HepG2 (cell line): Measurements from ENCODE around the gene DCTN2. TPM values are rescaled to one million over a fixed set of nuclear protein-coding genes. Genes with fewer than 3 reads are reported as not detected.

ENCODE experiments used
- FOSL2 ChIP-seq: sonication (generic); formaldehyde crosslinking; IDR thresholded peaks from 2 replicates; pipeline ENCODE4 v1.4.0; 2020; ENCODE audit warnings: missing genetic modification reagents
- GPN1 ChIP-seq: sonication (generic); formaldehyde crosslinking; IDR thresholded peaks from 2 replicates; pipeline ENCODE4 v1.5.1; 2020; ENCODE audit warnings: missing genetic modification reagents, borderline replicate concordance
- LCORL ChIP-seq, 2 experiments: fragments of 450-650 bp in 1 of 2; sonication (generic) in 1 of 2; formaldehyde crosslinking in 1 of 2; IDR thresholded peaks; 2 replicates each; pipeline versions ENCODE4 v1.5.0 to v1.6.1; 2017 to 2020; ENCODE audit warnings: antibody characterized with exemption in 1 of 2, missing genetic modification reagents in 1 of 2
- MAZ ChIP-seq, 2 experiments: sonication (generic) in 1 of 2; formaldehyde crosslinking in 1 of 2; IDR thresholded peaks; 2 replicates each; pipeline versions ENCODE4 v1.5.0 to v1.6.1; 2012 to 2020; ENCODE audit warnings: low read depth in 2 of 2, mild to moderate bottlenecking in 2 of 2, borderline replicate concordance in 1 of 2, improper control_type of control experiment in 1 of 2, low read length in 1 of 2, missing genetic modification reagents in 1 of 2, moderate library complexity in 1 of 2
- MIER3 ChIP-seq: IDR thresholded peaks from 2 replicates; pipeline ENCODE4 v1.6.1; 2016; ENCODE audit warnings: missing compliant biosample characterization, borderline replicate concordance
- MTERF4 ChIP-seq: sonication (generic); formaldehyde crosslinking; IDR thresholded peaks from 2 replicates; pipeline ENCODE4 v1.8.0; 2023; ENCODE audit warnings: mild to moderate bottlenecking, missing genetic modification reagents
- RBFOX2 ChIP-seq: fragments of 200-400 bp; formaldehyde crosslinking; IDR thresholded peaks from 2 replicates; pipeline ENCODE4 v1.6.1; 2017; ENCODE audit warnings: low read depth, mild to moderate bottlenecking, low read length
- REPIN1 ChIP-seq: sonication (generic); formaldehyde crosslinking; IDR thresholded peaks from 2 replicates; pipeline ENCODE4 v1.8.0; 2022; ENCODE audit warnings: missing genetic modification reagents, low read depth, mild to moderate bottlenecking, borderline replicate concordance
- SALL2 ChIP-seq: sonication (generic); formaldehyde crosslinking; IDR thresholded peaks from 2 replicates; pipeline ENCODE4 v1.8.1; 2023; ENCODE audit warnings: mild to moderate bottlenecking, missing genetic modification reagents, inconsistent platforms
- SRSF1 ChIP-seq: fragments of 200-400 bp; formaldehyde crosslinking; optimal IDR thresholded peaks from 2 replicates; pipeline ENCODE3; 2017; ENCODE audit warnings: mild to moderate bottlenecking, low read depth, low read length, moderate library complexity
- SRSF4 ChIP-seq: fragments of 200-400 bp; formaldehyde crosslinking; IDR thresholded peaks from one replicate; pipeline ENCODE4 v1.6.1; 2018; ENCODE audit warnings: mild to moderate bottlenecking, low read depth, low read length, moderate library complexity; ENCODE audit not compliant: poor library complexity, severe bottlenecking
- STAT6 ChIP-seq: sonication (generic); formaldehyde crosslinking; IDR thresholded peaks from 2 replicates; pipeline ENCODE4 v1.4.0; 2020; ENCODE audit warnings: missing genetic modification reagents, mild to moderate bottlenecking, borderline replicate concordance
- THAP11 ChIP-seq: IDR thresholded peaks from 2 replicates; pipeline ENCODE4 v1.6.1; 2016; ENCODE audit warnings: missing biosample characterization, missing genetic modification reagents
- TMF1 ChIP-seq: sonication (generic); formaldehyde crosslinking; IDR thresholded peaks from 2 replicates; pipeline ENCODE4 v1.8.1; 2022; ENCODE audit warnings: low read depth, missing genetic modification reagents
- ZEB1 ChIP-seq: IDR thresholded peaks from 2 replicates; pipeline ENCODE4 v1.6.1; 2012; ENCODE audit warnings: mild to moderate bottlenecking, low read depth, inconsistent platforms; ENCODE audit not compliant: insufficient replicate concordance
- ZFP36L1 ChIP-seq: sonication (generic); formaldehyde crosslinking; IDR thresholded peaks from 2 replicates; pipeline ENCODE4 v1.8.0; 2022; ENCODE audit warnings: mild to moderate bottlenecking, missing genetic modification reagents, moderate library complexity
- ZNF160 ChIP-seq: sonication (generic); formaldehyde crosslinking; IDR thresholded peaks from 2 replicates; pipeline ENCODE4 v1.8.0; 2022; ENCODE audit warnings: mild to moderate bottlenecking, inconsistent platforms, missing genetic modification reagents
- ZNF430 ChIP-seq: sonication (generic); formaldehyde crosslinking; IDR thresholded peaks from 2 replicates; pipeline ENCODE4 v1.9.0; 2021; ENCODE audit warnings: mild to moderate bottlenecking, missing genetic modification reagents
- ZNF446 ChIP-seq: sonication (generic); formaldehyde crosslinking; IDR thresholded peaks from 2 replicates; pipeline ENCODE4 v1.5.0; 2020; ENCODE audit warnings: mild to moderate bottlenecking, missing genetic modification reagents
- ZNF556 ChIP-seq: sonication (generic); formaldehyde crosslinking; IDR thresholded peaks from 2 replicates; pipeline ENCODE4 v1.4.0; 2020; ENCODE audit warnings: mild to moderate bottlenecking, missing genetic modification reagents, borderline replicate concordance
- ZNF607 ChIP-seq: sonication (generic); formaldehyde crosslinking; IDR thresholded peaks from 2 replicates; pipeline ENCODE4 v1.5.1; 2020; ENCODE audit warnings: missing genetic modification reagents, mild to moderate bottlenecking, borderline replicate concordance
- ZNF777 ChIP-seq: sonication (generic); formaldehyde crosslinking; IDR thresholded peaks from 2 replicates; pipeline ENCODE4 v1.4.0; 2020; ENCODE audit warnings: missing genetic modification reagents
- ZSCAN29 ChIP-seq: sonication (generic); formaldehyde crosslinking; conservative IDR thresholded peaks from 2 replicates; pipeline ENCODE4 v1.4.0; 2020; ENCODE audit warnings: mild to moderate bottlenecking, missing genetic modification reagents
- polyA plus RNA-seq, 8 experiments: library from polyadenylated mRNA; depleted of rRNA in 3 of 8; stranded (reverse) in 7 of 8; unstranded in 1 of 8; fragments of >200 nt; fragmentation: Illumina TruSeq in 4 of 8; extraction: Trizol in 4 of 8; gene quantifications; 2 replicates each; pipeline versions ENCODE4 v1.2.1 to v1.2.3, GENCODE V29; 2011 to 2016; ENCODE audit warnings: low read depth in 4 of 8, missing spikeins in 1 of 8, mixed read lengths in 1 of 8; ENCODE audit not compliant: insufficient read depth in 1 of 8
- total RNA-seq, 5 experiments: library from RNA; depleted of rRNA; stranded (reverse); fragments of >200 nt; fragmentation: Illumina TruSeq; extraction: Trizol; gene quantifications; 2 replicates each; pipeline ENCODE4 v1.2.3, GENCODE V29; 2016; ENCODE audit warnings: low read depth in 1 of 5

DCTN2 gene
- total and polyA plus RNA-seq, 2 of the 13 experiments (the other 11 are each of a cell fraction or from before 2014, with no cell fraction given), result 72.0 to 77.4 TPM

GRCh38 chr12:57522011-57522886 lies 24.7 kb downstream of the DCTN2 start, which contains the start of gene MBD6 (continued):
- peak; percentile 28; the same call in 1 of the 2 replicates for TF ChIP-seq MTERF4 (CRISPR knock-in tag)
- peak; percentile 76; the same call in 1 of the 2 replicates for TF ChIP-seq ZNF430 (CRISPR knock-in tag)
- TF ChIP-seq REPIN1 (CRISPR knock-in tag), result peak; percentile 19; the same call in 1 of the 2 replicates
- TF ChIP-seq ZNF607 (CRISPR knock-in tag), result peak; percentile 45; the same call in 1 of the 2 replicates
- peak; percentile 40; the same call in 1 of the 2 replicates for TF ChIP-seq ZNF777
- TF ChIP-seq SRSF4, result no peak
- no peak for TF ChIP-seq ZFP36L1 (CRISPR knock-in tag)
- peak; percentile 85 for TF ChIP-seq MAZ (IDR thresholded peaks at IDR 0.05; ENCODE audit: borderline replicate concordance, low read depth, low read length)
- peak; percentile 94 for TF ChIP-seq MAZ (CRISPR knock-in tag; IDR thresholded peaks at IDR 0.05; ENCODE audit: low read depth)
- no peak for TF ChIP-seq GPN1 (CRISPR knock-in tag)
- peak; percentile 87; the same call in 1 of the 2 replicates for TF ChIP-seq ZNF556 (CRISPR knock-in tag)
- peak; percentile 65; the same call in 1 of the 2 replicates for TF ChIP-seq TMF1 (CRISPR knock-in tag)
- no peak for TF ChIP-seq ZNF446 (CRISPR knock-in tag)
- 0 out of 2 replicates have a peak, but pooled peaks have one; percentile 47 for TF ChIP-seq ZNF160
- TF ChIP-seq ZSCAN29 (CRISPR knock-in tag), result peak; percentile 83; the same call in 1 of the 2 replicates
- TF ChIP-seq THAP11 (CRISPR knock-in tag), result peak; percentile 69
- peak; percentile 70; the same call in 1 of the 2 replicates for TF ChIP-seq SALL2 (CRISPR knock-in tag)
- peak; percentile 85 for TF ChIP-seq RBFOX2
- TF ChIP-seq FOSL2 (CRISPR knock-in tag), result peak; percentile 69
- TF ChIP-seq LCORL (IDR thresholded peaks at IDR 0.05), result no peak
- peak; percentile 88 for TF ChIP-seq LCORL (CRISPR knock-in tag; IDR thresholded peaks at IDR 0.05)
- TF ChIP-seq STAT6 (CRISPR knock-in tag), result no peak
- TF ChIP-seq SRSF1, result peak; percentile 64
- 0 out of 2 replicates have a peak, but pooled peaks have one; percentile 59 for TF ChIP-seq MIER3 (CRISPR knock-in tag)
- TF ChIP-seq ZEB1, result no peak
